ENCODE measurements around the gene COX7C. TPM values are rescaled to one million over a fixed set of nuclear protein-coding genes. Genes with fewer than 3 reads are reported as not detected.
"Not testable (repeated sequence)": the region's sequence is repeated elsewhere in the genome, so short reads cannot be mapped to it uniquely, and the experiment has no call there.

The COX7C gene
- total and polyA plus RNA-seq, 4 donors, result 237 to 1,009 (median 482) TPM

GRCh38 chr5:86649832-86650505, 32.2 kb downstream of the COX7C start:
- Histone ChIP-seq H3K36me3 (ENCODE audit: control insufficient read depth in 4 of 4, insufficient read depth in 4 of 4, low read length in 4 of 4) (no peaks in the 10 kb centered on the region), H3K4me1 (ENCODE audit: control insufficient read depth in 5 of 5, insufficient read depth in 5 of 5, low read length in 5 of 5) (no peaks in the 10 kb centered on the region), H3K27me3 (ENCODE audit: control insufficient read depth in 3 of 3, insufficient read depth in 3 of 3, low read length in 2 of 3) (no peaks in the 10 kb centered on the region), H3K9ac (ENCODE audit: insufficient read depth in 1 of 2, low read length in 2 of 2) (no peak overlapping the region), H3K9me3 (ENCODE audit: control insufficient read depth in 4 of 4, insufficient read depth in 3 of 4, low read length in 3 of 4) (no peaks in the 10 kb centered on the region), H3K4me3 (no peak overlapping the region), H3K27ac (ENCODE audit: low read depth in 1 of 2, low read length in 1 of 2) (no peak overlapping the region)
- DNase-seq (no peak), ATAC-seq (ENCODE audit: insufficient read depth, low FRiP score) (no peak)
- TF ChIP-seq, protein P1, sequence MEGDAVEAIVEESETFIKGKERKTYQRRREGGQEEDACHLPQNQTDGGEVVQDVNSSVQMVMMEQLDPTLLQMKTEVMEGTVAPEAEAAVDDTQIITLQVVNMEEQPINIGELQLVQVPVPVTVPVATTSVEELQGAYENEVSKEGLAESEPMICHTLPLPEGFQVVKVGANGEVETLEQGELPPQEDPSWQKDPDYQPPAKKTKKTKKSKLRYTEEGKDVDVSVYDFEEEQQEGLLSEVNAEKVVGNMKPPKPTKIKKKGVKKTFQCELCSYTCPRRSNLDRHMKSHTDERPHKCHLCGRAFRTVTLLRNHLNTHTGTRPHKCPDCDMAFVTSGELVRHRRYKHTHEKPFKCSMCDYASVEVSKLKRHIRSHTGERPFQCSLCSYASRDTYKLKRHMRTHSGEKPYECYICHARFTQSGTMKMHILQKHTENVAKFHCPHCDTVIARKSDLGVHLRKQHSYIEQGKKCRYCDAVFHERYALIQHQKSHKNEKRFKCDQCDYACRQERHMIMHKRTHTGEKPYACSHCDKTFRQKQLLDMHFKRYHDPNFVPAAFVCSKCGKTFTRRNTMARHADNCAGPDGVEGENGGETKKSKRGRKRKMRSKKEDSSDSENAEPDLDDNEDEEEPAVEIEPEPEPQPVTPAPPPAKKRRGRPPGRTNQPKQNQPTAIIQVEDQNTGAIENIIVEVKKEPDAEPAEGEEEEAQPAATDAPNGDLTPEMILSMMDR (IDR thresholded peaks at IDR 0.05; ENCODE audit: control extremely low read depth, extremely low read depth), result no peak
- WGBS, 2 donors, result 69 to 77% methylated on average over 3 of the region's 3 CpGs

DNA sequence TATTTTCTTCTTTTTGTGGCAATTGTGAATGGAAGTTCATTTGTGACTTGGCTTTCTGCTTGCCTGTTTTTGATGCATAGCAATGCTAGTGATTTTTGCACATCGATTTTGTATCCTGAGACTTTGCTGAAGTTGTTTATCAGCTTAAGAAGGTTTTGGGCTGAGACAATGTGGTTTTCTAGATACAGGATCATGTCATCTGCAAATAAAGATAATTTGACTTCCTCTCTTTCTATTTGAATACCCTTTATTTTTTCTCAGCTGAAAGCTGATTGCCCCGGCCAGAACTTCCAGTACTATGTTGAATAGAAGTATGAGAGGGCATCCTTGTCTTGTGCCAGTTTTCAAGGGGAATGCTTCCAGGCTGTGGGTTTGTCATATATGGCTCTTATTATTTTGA, 43.0 kb downstream of the COX7C start:
- DNase-seq; H3K27me3 ChIP-seq (ENCODE audit: control insufficient read depth in 3 of 3, insufficient read depth in 3 of 3, low read length in 2 of 3); H3K9me3 ChIP-seq (ENCODE audit: control insufficient read depth in 4 of 4, insufficient read depth in 3 of 4, low read length in 3 of 4); H3K27ac ChIP-seq (ENCODE audit: low read depth in 1 of 2, low read length in 1 of 2); H3K36me3 ChIP-seq (ENCODE audit: control insufficient read depth in 4 of 4, insufficient read depth in 4 of 4, low read length in 4 of 4); H3K9ac ChIP-seq (ENCODE audit: insufficient read depth in 1 of 2, low read length in 2 of 2); H3K4me3 ChIP-seq; ATAC-seq (ENCODE audit: insufficient read depth, low FRiP score); H3K4me1 ChIP-seq (ENCODE audit: control insufficient read depth in 5 of 5, insufficient read depth in 5 of 5, low read length in 5 of 5): not testable (repeated sequence)
- 70 to 78% methylated on average over 2 of the region's 2 CpGs for WGBS, 2 donors

DNA sequence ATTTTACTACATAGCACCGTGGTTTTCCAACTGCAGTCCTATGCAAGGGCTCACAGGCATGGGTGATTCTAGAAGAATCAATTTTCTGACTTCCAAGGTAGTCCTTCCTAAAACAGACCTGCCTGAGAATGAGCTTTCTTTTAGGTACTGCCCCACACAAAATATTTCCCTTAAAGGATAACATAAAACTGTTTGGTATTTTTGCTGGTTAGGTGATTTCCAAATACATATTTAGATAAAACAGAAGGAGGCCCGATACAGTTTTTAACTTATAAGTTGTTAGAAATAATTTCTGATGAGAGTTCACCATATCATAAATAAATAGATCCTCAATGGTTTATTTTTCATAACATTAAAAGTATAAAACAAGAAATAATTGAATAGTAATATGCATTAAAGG, 46.4 kb downstream of the COX7C start:
- Histone ChIP-seq H3K4me3 (no peak overlapping the region), H3K9ac (ENCODE audit: insufficient read depth in 1 of 2, low read length in 2 of 2) (no peak overlapping the region), H3K27ac (ENCODE audit: low read depth in 1 of 2, low read length in 1 of 2) (no peak overlapping the region), H3K9me3 (ENCODE audit: control insufficient read depth in 4 of 4, insufficient read depth in 3 of 4, low read length in 3 of 4) (no peaks in the 10 kb centered on the region), H3K4me1 (ENCODE audit: control insufficient read depth in 5 of 5, insufficient read depth in 5 of 5, low read length in 5 of 5) (no peaks in the 10 kb centered on the region), H3K36me3 (ENCODE audit: control insufficient read depth in 4 of 4, insufficient read depth in 4 of 4, low read length in 4 of 4) (no peaks in the 10 kb centered on the region), H3K27me3 (ENCODE audit: control insufficient read depth in 3 of 3, insufficient read depth in 3 of 3, low read length in 2 of 3) (no peaks in the 10 kb centered on the region)
- 80 to 97% methylated on average over 2 of the region's 2 CpGs for WGBS, 2 donors
- no peak for DNase-seq
- TF ChIP-seq, protein P1 (IDR thresholded peaks at IDR 0.05; ENCODE audit: control extremely low read depth, extremely low read depth), result no peak
- ATAC-seq (ENCODE audit: insufficient read depth, low FRiP score), result no peak

GRCh38 chr5:86665984-86666760, 48.4 kb downstream of the COX7C start:
- H3K9me3 ChIP-seq (ENCODE audit: control insufficient read depth in 4 of 4, insufficient read depth in 3 of 4, low read length in 3 of 4), result no peaks in the 10 kb centered on the region
- TF ChIP-seq, protein P1 (IDR thresholded peaks at IDR 0.05; ENCODE audit: control extremely low read depth, extremely low read depth), result no peak
- no peaks in the 10 kb centered on the region for H3K4me1 ChIP-seq (ENCODE audit: control insufficient read depth in 5 of 5, insufficient read depth in 5 of 5, low read length in 5 of 5)
- H3K27me3 ChIP-seq (ENCODE audit: control insufficient read depth in 3 of 3, insufficient read depth in 3 of 3, low read length in 2 of 3), result no peaks in the 10 kb centered on the region
- DNase-seq (no peak), ATAC-seq (ENCODE audit: insufficient read depth, low FRiP score) (no peak)
- H3K4me3 ChIP-seq, result no peak overlapping the region
- WGBS, 2 donors, result 73 to 79% methylated on average over 13 of the region's 13 CpGs
- H3K36me3 ChIP-seq (ENCODE audit: control insufficient read depth in 4 of 4, insufficient read depth in 4 of 4, low read length in 4 of 4), result no peaks in the 10 kb centered on the region
- no peak overlapping the region for H3K27ac ChIP-seq (ENCODE audit: low read depth in 1 of 2, low read length in 1 of 2)
- H3K9ac ChIP-seq (ENCODE audit: insufficient read depth in 1 of 2, low read length in 2 of 2), result no peak overlapping the region

Measured in lung (tissue), 12 donors.